Stimulated activated CD8-positive, alpha-beta memory T cell treated with anti-CD3 and anti-CD28 coated beads, Interleukin-15, amount 100 ng/mL, for 1 hour (primary cell): ENCODE measurements around the gene ERBIN.
"Not testable (repeated sequence)": the region's sequence is repeated elsewhere in the genome, so short reads cannot be mapped to it uniquely, and the experiment has no call there.

Experiments used
- DNase-seq: peaks from one replicate; pipeline ENCODE4 v3.0.0-alpha.2; 2020; ENCODE audit warnings: low read depth

Gene ERBIN

DNA sequence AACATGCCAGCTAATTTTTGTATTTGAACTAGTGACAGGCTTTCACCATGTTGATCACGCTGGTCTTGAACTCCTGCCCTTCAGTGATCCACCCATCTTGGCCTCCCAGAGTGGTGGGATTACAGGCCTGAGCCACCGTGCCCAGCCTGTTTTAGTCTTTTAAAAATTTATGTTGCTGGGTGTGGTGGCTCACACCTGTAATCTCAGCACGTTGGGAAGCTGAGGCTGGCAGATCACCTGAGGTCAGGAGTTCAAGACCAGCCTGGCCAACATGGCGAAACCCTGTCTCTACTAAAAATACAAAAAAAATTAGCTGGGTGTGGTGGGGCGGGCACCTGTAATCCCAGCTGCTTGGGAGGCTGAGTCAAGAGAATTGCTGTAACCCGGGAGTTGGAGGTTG lies 10.7 kb upstream of the ERBIN start:
- DNase-seq = not testable (repeated sequence)

DNA sequence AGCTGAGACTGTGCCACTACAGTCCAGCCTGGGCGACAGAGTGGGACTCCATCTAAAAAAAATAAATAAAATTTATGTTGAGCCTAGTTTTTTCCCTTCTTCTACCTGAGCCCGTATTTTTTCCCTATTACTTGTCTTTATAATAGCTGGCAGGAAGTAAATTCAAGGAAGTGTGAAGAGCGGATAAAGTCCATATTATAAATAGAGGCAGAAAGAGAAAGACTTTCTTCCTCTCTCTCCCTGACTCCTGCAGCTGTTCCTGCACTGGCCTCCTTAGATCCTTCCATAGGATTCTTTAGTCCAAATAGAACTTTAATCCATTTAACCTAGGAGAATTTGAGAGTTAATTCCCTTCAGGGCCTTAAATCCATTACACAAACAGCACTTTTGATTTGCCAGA lies 10.3 kb upstream of the ERBIN start:
- no peak for DNase-seq

- no peak for DNase-seq
These were observed 9.7 kb upstream of the ERBIN start for GRCh38 chr5:65916636-65917035.

- DNase-seq = no peak
These were observed 6.6 kb upstream of the ERBIN start for GRCh38 chr5:65919773-65920172.

- DNase-seq = no peak
These were observed 3.0 kb upstream of the ERBIN start for GRCh38 chr5:65923339-65923738.

DNA sequence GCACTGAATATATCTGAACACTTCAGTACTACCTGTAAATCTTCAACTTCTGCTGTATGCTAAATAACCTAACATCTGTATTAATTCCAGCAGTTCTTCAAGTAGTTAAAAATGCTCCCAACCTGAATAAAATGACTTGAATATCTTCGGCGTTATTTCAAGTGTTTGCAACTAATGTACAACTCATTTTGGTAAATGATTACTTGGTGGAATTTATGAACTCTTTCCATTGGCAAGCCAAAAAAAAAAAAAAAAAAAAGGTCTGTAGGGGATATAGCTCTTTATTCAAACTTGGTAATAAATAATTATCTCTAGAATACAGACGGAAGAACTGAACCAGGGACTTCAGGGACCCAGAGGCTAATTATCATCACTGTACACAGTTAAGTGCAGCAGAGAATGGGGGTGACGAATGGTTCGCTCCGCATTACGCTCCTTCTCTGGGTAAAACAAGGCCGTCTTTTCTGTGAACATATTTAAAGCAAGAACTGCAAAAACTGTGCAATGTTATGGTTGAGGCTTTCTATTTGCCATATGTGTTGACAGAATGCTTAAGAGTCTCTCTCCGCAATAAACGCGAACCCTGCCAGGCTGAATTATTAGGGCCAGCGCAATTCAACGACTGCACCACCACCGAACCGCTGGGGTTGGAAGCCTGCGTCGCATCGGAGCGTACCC lies 1.9 kb upstream of the ERBIN start:
- no peak for DNase-seq

DNA sequence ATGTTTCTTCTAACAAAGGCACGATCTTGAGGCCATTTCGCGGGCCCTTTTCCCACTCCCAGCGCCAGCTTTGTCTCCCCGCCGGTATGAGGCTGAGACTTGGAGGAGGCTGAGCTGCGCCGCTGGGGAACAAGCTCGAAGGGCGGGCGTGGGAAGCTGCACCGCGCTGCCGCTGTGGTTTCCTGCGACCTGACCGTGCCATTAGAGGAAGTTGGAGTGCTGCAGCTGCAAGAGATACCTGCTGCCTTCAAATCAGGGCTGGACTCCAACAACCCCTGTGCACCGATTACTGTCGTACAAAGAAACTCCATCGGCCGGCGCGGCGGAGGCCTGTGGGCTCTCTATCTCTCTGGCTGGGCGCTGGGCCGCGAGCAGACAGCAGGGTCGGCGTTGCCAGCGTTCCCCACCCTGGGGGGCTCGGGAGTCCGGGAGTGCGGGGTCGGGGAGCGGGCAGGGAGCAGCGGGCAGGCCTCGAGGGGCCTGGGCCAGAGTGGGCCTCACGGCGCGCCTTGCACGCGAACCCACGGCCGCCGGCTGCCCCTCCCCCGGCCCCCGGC lies 1.3 kb upstream of the ERBIN start:
- peak; percentile 44 for DNase-seq

DNA sequence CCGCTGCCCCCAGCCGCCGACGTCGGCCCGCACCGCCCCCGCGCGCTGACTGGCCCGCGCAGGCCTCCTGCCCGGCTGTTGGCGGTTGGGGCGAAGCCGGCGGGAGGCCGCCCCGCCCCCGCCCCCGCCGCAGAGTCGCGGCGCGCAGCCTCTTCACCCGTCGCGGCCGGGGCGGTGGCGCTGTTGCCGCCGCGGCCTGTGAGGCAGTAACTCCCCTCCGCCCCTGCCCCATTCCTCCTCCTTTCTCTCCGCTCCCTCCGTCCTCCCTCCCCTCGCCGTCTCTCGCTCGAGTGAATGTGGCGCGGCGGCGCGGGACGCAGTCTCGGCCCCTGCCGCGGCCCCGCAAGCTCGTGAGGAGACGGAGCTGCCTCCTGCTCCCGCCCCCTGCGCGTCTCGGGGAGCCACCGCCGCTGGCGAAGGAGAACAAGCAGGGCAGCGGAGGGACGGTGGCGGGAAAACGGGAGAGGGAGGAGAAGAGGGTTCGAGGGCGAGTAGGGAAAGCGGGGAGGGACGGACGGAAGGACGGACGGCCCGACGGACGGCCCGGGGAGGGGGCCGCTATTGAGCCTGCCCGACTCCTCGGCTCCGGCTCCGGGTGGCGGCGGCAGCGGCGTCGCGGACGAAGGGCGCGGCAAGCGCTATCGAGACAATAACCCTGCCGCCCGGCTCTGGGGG lies 637 bp upstream of the ERBIN start:
- DNase-seq = peak; percentile 45

DNA sequence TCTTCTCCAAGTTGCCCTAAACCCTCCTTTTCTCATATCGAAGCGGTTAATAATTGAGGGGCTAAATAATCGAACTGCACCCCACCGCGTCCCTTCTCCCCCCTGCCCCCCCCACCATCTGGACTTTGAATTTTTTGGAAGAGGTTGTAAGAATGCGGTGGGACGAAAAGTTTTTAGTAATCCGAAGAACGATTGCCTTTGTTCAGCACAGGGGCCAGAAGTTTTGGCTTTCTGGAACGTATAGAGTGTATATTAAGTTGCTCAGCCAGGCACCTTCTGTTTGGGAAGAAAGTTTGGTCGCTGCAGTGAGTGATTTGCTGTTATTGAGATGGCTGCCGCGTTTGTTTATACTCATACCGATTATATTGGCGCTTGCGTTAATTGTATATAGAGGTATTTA lies 518 bp downstream of the ERBIN start:
- DNase-seq = no peak

- DNase-seq = no peak
These were observed 1.3 kb downstream of the ERBIN start for GRCh38 chr5:65927503-65928321.

DNA sequence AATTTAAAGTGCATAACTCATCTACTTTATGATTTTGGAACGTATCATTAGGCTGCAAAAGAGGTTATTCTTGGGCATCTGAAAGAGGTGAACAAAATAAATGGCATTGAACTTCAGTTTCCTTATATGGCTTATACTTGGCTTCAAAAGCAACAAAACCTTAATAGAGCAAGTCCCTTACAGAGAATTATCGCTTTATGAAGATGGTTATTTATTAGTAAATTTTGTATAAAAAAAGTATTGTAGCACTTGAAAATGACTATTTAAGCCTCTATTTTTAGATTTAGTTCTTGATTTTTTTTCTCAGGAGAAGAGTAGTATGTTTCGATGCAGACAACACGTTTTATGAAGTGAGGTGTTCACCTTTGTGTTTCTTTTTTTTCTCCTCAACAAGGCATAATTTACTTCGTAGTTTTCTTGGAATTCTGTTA lies 2.0 kb downstream of the ERBIN start:
- DNase-seq = no peak

DNA sequence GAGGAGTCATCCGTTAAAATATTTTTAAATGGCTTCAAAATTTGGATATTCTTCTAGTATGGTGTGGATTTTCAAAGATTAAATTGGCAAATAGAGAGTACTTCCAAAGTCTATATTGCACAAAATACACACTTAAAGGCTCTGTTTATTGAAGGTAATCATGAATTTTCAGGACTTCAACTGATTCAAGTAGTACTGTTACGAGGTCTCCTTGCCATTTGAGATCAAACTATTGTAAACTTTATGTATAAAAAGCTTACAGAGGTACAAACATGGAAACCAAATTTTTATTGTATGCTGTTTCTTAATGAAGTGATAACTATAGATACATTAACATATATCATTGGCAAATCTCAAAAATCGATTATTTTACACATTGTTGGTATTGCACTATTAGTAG lies 2.5 kb downstream of the ERBIN start:
- no peak for DNase-seq

GRCh38 chr5:65932676-65933075 lies 6.3 kb downstream of the ERBIN start:
- no peak for DNase-seq

- no peak for DNase-seq
These were observed 6.9 kb downstream of the ERBIN start for GRCh38 chr5:65933295-65933694.

DNA sequence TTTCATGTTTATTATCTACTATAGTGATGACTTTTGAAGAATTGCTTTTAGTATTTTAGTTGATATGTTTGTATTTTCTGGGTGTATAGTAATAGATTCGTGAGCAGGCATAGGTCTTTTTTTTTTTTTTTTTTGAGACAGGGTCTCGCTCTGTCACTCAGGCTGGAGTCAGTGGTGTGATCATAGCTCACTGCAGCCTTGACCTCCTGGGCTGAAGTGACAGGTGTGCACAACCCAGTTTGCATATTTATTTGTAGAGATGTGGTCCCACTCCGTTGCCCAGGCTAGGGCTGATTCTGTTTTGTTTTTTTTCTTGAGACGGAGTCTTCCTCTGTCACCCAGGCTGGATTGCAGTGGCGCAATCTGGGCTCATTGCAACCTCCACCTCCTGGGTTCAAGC lies 11.9 kb downstream of the ERBIN start:
- DNase-seq = no peak

- DNase-seq = no peak
These were observed 17.4 kb downstream of the ERBIN start for GRCh38 chr5:65943771-65944170.

GRCh38 chr5:65946198-65946745 lies 19.9 kb downstream of the ERBIN start:
- DNase-seq = no peak

DNA sequence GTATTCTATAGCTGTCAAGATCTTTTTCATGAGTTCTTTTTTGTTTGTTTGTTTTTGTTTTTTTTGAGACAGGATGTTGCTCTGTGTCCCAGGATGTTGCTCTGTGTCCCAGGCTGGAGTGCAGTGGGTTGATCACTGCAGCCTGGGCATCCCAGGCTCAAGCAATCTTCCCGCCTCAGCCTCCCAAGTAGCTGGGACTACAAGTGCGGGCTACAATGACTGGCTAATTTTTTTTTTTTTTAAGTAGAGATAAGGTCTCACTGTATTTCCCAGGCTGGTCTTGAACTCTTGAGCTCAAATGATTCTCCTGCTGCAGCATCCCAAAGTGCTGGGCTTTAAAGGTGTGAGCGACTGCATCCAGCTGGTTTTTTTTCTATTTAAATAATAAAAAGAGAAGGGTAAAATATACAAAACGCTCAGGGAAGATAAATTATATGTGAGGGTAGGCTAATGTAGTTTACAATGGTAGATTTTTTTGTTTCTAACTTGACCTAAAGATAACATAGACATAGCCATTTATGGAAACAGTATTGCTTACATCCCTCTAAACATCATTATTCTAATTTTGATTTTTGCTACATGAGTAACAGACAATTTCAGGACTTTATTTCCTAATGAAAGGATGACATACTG lies 21.9 kb downstream of the ERBIN start:
- no peak for DNase-seq

GRCh38 chr5:65951330-65951729 lies 25.0 kb downstream of the ERBIN start:
- DNase-seq = no peak

DNA sequence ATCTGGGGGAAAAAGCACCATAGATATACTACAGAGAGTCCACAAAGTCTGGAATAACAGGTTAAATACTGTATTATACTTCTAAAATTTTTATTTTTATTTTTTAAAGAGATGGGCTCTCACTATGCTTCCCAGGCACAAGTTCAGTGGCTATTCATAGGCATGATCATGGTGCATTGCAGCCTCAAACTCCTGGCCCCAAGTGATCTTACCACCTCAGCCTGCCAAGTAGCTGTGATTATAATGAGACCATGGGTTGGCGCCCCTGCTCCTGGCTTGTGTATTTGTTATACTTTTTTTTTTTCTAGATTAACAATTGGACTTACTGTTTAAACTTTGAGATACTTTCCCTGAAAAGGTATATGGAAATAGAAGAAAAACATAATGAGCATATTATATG lies 25.9 kb downstream of the ERBIN start:
- DNase-seq = no peak

DNA sequence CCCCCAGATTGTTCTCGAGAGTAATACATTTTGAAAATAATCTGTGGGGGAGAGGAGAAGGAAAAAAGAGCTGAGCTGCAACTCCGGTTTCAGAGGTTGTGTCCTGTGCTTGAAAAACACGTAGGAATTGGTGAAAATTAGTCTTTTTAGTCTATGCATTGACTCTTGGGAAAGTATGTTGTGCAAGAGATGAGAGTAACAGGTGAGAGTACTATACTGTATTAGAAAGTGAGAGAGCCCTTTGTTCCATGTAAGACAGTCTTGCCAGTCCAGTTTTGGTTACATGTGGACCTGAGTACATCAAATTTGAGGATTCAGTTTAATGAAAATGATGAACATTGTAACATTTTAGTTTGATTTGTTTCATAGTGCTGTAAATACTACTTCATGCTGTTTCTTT lies 27.8 kb downstream of the ERBIN start:
- DNase-seq = no peak

- DNase-seq = no peak
These were observed 29.4 kb downstream of the ERBIN start for GRCh38 chr5:65955746-65956145.
